Measurements from ENCODE around the gene CEP112.

GRCh38 chr17:65824901-65825300 is 367.0 kb downstream of the CEP112 start:
- no peak for TF ChIP-seq POLR2A (IDR thresholded peaks at IDR 0.05)
- TF ChIP-seq CTCF (IDR thresholded peaks at IDR 0.05), result no peak
